IPS-NIHi11 (cell line): ENCODE data around the gene FNDC3A.
"Not testable (repeated sequence)": the region's sequence is repeated elsewhere in the genome, so short reads cannot be mapped to it uniquely, and the experiment has no call there.

Experiments
- DNase-seq: peaks from one replicate; pipeline ENCODE4 v3.0.0; 2012; ENCODE audit warnings: mixed read lengths, low spot score

FNDC3A gene

DNA sequence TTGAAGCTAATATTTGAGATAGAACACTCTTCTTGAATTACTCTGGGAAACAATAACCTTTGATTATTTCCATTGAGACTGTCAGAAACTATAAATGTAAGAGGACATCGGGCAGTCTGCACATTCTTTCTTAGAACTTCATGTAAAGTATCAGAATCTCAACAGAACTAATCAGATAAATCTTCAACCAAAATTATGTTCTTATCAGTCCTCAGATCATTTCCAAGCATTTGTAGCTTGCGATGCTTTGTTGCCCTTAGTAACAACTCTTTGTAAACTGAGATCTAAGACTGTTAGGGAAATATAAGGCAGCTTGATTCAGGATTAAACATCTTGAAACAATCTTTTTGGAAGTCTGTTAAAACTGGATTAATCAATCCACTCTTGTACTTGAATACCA is 70.3 kb downstream of the FNDC3A start:
- no peak for DNase-seq

DNA sequence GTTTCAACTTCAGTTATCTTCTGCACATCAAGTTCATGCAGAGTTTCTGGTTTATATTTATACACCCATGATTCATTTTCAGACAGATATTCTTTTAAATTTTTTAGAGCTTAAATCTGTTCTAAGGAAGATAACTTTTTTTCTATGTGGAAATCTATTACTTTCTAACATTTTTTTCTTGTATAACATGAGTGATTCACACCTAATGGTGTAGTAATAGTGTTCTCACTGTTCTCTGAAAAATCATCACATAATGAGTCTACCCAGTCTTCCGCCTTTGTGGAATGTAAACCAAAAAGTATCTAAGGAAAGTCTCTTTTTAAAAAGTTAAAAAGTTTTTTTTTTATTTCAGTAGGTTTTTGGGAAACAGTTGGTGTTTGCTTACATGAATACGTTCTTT is 70.8 kb downstream of the FNDC3A start:
- no peak for DNase-seq

DNA sequence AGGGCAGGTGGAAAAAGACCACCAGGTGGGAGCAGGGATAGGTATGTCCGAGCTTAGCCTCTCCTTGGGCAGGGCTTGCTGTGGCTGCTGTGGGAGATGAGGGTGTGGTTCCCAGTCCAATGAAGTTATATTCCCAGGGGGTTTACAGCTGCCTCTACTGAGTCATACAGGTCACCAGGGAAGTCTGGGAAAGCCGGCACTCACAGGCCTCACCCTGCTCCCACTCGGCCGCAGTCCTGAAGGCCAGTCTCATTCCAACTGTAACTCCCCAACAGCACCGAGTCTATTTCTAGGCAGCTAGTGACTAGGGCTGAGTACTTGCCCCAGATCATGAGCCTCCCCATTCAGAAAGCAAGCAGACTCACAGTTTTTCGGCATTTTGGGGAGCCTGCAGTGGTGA is 77.1 kb downstream of the FNDC3A start:
- DNase-seq: no peak

DNA sequence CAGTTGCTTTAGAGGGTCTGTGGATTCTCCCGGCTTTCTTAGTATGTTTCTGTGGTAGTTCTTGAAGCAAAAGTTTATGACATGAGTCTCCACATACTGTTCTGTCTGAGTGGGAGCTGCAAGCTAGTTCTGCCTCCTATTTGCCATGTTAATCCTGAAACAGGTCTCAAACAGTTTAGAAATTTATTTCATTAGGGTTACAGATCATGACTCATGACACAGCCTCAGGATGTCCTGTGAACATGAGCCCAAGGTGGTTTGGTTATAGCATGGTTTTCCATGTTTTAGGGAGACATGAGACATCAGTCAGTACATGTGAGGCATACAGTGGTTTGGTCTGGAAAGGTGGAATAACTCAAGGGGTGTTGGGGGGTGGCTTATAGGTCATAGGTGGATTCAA is 77.5 kb downstream of the FNDC3A start:
- no peak for DNase-seq

DNA sequence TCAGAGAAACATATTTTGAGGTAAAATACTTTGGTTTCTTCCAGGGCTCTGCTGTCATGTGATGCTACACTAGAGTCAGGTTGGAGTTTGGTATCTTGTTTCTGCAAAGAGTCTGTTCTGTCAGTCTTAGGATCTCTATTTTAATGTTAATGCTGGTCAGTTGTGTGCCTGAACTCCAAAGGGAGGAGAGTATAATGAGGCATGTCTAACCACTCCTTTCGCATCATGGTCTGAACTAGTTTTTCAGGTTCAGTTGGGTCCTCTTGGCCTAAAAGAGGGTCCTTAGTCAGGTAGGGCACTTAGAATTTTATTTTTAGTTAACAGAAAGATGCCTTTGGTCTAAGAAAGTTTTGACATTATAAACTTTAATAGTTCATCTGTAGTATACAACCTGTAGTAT is 78.2 kb downstream of the FNDC3A start:
- no peak for DNase-seq

DNA sequence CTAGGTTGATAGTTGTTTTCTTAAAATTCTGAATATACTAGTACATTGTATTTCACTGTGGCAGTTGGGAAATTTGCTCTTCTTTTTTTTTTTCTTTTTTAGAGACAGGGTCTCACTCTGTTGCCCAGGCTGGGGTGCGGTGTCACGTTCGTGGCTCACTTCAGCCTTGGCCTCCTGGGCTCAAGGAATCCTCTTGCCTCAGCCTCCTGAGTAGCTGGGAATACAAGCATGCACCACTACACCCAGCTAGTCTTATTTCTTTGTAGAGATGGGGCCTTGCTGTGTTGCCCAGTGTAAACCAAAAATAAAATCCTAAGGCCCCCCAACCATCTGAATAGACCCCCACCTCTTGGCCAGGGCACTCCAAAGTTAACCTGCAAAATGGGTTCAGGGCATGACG is 79.3 kb downstream of the FNDC3A start:
- no peak for DNase-seq

DNA sequence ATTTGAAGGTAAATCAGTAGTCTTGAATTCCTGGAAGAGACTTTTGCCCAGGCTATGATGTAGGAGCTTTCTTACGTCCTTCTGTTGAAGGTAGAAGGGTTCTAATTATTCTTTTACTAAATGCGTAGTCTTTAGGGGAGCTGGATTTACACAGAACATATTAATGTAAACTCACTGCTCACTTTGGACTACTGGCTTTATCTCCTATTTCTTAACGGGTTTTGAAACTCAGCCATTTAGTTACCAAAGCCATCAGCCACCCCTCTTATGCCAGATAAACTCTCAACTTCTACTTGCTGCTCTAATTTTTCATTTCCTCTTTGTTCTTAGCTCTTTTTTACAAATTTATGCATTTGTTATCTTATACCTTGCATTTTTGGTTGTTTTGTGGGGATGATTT is 81.5 kb downstream of the FNDC3A start:
- DNase-seq: no peak

DNA sequence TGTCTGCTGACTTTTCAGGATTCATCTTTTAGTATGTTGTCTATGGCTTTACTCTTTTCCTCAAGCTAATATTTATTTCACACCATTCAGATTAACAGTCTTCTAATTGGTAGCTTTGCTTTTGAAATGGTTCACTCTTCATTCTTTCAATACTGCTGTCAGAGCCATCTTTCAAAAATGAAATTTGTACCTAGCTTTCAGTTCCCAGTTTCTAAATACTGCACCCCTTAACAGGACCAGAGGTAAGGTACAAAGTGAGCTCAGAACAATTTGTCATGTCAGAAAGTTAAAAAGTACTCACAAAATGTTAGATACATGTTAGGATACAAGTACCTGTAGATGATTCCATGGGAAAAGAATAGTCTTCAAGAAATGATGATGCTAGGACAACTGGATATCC is 83.0 kb downstream of the FNDC3A start:
- DNase-seq: no peak

DNA sequence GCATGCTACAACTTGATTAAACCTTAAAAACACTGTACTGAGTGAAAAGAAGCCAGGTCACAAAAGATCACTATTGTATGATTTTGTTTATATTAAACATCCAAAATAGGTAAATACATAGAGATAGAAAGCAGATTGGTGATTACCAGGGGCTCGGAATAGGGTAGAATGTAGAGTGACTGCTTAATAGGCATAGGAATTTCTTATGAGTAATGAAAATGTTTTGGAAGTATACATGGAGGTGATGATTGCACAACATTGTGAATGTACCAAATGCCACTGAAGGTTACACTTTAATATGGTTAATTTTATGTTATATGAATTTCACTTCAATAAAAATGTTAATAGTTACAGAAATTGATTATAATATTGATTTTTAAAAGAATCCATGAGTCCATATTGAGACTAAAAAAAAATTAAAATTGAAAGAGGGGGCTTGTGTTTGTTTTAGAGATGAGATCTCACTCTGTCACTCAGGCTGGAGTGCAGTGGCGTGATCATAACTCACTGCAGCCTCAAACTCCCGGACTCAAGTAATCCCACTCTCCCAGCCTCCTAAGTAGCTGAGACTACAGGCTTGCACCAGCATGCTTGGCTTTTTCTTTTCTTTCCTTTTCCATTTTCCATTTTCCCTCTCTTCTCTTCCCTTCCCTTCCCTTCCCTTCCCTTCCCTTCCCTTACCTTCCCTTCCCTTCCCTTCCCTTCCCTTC is 85.1 kb downstream of the FNDC3A start:
- DNase-seq: no peak

DNA sequence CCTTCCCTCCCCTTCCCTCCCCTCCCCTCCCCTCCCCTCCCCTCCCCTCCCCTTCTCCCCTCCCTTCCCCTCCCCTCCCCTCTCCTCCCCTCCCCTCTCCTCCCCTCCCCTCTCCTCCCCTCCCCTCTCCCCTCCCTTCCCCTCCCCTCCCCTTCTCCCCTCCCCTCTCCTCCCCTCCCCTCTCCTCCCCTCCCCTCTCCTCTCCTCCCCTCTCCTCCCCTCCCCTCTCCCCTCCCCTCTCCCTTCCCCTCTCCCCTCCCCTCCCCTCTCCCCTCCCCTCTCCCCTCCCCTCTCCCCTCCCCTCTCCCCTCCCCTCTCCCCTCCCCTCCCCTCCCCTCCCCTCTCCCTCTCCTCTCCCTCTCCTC is 85.7 kb downstream of the FNDC3A start:
- DNase-seq: not testable (repeated sequence)

DNA sequence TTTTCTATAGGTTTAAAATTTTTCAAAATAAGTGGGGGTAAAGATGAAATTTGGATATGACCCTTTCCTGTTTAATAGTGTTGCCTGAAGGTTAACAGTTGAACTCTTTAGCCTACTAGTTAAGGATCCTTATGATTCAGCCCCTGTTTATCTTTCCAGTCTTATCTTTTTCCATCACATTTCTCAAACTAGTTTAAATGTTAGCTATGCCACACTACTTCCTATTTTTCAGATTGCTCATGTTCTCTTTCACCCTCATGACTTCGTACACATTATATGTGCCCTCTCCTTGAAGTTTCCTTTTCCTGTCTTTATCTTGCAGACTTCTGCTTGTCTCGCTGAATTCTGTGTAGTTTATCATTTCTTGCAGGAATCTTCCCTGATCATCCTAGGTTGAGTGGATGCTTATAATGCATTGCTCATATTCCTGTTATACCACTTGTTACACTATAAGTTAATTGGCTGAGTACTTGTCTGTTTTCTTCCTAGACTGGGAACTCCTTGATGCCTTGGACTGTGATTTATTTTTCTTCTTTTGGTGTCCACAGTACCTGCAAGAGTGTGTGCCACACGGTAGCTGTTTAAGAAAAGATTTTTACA is 86.7 kb downstream of the FNDC3A start:
- DNase-seq: no peak

DNA sequence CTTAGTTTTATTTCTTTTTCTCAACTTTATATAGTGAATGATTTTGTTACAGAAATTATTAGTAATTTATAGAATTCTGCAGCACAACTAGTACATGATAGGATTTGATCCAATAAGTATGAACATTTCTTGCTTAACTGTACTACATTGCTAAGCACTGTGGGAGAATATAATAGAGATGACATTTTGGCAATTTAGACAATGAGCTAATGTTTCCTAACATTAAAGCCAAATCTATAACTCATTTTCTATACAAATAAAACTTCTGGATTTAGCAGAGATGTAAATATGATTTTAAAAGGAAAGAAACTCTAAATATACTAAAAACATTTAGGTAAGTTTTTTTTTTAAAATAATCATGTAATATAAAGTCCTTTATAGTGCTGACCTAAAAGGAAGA is 87.3 kb downstream of the FNDC3A start:
- DNase-seq: no peak

DNA sequence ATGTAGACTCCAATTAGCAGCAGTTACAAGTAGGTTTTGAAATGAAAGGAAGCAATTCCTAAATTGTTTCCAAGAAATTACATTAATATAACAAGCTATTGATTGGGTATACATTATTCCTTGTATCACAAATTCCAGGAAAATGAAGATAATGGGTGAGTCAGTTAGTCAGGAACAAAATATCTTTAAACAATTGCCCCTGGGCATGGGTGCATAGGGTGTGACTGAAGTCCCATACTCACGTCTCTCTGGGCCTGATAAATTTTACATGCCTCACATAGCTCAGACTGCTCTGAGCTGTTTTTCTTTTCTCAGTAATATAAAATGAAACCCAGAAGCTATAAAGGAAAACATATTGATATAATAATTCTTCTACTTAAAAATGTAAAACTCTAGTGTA is 87.8 kb downstream of the FNDC3A start:
- no peak for DNase-seq

DNA sequence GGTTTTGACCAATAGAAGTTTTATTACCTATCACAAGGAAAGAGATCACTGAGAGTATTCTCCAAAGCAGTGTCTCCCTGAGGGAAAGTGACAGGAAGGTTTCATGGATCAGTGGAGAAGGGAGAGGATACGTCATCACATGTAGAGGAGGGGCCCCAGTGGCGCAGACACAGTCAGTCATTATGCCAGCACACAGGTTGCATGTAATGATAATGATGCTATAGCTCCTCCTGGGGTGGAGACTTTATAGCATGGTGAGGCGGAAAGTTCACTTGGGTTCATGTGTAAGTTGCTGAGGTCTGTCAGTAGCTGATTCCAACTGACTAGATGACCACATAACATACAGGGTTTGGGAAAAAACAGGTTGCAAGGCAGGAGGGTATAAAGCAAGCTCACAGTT is 88.8 kb downstream of the FNDC3A start:
- DNase-seq: no peak

DNA sequence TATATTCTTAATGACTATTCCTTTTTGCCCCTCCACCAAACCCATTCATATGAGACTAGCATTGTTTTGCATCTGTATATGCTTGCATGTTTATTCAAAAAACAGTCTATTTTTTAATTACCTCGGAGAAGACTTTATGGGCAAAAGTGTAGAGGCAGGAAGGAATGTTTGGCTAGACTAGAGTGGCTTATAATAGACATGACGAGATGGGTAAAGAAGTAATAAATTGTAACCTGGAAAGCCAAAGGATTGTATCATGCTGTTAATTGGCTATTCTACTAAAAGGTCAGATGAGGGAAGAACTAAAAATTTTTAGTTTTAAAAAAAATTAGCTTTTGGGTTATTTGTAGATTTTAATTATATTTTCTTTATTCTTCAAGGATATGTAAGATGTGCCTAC is 91.1 kb downstream of the FNDC3A start:
- DNase-seq: no peak

DNA sequence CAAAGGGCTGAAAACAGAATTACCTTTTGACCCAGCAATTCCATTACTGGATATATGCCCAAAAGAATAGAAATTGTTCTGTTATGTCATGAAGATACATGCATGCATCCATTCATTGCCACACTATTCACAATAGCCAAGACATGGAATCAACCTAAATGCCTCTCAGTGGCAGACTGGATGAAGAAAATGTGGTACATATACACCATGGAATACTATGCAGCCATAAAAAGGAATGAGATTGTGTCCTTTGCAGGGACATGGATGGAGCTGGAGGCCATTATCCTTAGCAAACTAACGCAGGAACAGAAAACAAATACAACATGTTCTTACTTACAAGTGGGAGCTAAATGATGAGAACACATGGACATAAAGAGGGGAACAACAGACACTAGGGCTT is 92.8 kb downstream of the FNDC3A start:
- DNase-seq: not testable (repeated sequence)

DNA sequence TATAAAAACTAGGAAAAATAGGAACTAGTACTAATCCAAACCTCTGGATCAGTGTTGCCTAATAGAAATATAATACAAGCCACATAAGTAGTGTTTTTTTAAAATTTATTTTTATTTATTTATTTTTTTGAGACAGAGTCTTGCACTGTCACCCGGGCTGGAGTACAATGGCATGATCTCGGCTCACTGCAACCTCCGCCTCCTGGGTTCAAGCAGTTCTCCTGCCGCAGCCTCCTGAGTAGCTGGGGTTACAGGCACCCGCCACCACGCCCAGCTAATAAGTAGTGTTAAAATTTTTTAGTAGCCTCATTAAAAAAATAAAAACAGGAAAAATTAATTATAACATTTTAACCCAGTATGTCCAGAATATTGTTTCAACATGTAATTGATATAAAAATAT is 94.3 kb downstream of the FNDC3A start:
- DNase-seq: not testable (repeated sequence)

DNA sequence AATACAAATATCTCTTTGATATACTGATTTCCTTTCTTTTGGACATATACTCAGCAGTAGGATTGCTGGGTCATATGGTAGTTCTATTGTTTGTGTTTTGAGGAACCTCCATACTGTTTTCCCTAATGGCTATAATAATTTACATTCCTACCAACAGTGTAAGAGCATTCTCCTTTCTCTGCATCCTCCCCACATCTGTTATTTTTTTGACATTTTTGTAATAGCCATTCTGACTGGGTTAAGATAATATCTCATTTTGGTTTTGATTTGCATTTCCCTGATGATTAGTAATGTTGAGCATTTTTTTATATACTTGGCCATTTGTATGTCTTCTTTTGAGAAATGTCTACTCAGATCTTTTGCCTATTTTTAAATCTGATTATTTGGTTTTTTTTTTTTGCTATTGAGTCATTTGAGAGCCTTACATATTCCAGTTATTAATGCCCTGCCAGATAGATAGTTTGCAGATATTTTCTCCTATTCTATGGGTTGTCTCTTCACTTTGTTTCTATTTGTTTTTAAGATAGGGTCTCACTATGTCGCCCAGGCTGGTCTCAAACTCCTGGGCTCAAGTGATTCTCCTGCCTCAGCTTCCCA is 95.7 kb downstream of the FNDC3A start:
- DNase-seq: no peak

DNA sequence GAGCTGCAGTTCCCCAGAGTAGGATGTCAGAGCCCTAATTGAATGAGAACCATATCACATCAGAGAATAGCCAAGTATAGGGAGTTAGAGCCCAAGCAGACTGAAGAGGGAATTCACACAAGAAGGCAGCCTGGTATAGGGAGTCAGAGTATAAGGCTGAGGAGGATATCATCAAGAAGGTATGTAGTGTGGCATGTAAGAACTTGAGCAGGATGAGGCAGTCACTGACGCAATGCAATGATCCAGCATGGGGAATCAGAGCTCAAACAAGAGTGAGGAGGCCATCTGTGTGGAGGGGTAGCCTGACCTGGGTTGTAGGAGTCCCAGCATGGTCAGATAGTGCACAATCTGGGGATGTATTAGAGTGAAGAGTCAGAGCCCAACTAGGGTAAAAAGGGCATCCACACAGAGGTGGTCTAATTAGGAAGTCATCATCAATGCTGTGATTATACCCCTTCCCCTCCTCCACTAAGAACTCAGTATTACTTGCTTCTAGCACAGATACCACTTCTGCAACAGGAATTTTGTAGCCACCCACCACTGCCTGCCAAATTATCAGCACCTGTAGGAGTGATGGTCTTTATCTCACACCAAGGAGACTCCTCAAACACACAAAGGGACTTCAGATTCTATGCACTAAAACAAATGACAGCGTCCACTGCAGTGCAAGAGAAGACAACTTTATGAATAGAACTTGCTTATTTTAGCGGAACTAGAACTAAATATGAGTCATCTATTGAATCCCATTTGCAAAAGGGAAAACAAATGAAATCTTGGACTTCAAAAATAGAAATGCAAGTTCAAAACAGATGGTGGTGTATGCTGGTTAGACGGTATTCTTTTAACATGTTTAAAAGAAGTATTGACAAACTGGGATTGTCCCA is 107.2 kb downstream of the FNDC3A start:
- no peak for DNase-seq

DNA sequence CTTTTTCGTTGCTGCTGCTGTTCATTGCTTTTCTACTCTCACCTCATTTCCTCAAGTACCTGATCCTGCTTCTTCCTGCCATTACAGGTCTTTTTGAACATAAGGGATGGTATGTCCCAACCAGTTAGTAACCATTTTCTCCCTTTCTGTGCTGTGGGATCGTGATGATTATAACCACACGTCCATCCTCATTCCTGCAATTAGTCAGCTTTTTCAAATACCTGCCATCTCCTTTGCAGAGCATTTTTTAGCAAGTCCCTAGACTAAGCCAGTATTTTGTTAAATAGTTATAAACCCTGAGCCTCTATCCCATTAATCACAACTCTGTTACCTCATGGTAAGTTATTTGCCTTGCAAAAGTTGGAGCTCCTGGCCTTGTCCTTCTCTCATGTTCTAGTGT is 109.2 kb downstream of the FNDC3A start:
- DNase-seq: no peak

DNA sequence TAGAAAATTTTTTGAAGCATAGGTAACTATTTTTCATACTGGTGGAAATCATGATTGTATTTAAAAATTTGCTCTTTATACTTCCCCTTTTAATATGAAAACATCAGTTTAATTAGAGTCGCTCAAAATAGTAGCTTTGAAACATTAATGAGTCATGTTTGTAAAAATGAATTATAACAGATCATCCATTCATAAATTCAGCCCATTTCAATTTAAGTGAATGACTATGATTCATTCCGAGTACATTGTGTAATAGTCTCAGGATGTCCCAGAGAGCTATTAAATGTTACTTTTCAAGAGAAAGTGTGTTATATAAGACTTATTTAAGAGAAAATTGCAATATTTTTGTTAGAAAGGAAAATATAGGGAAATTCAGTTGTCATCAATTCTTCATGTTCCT is 111.0 kb downstream of the FNDC3A start:
- DNase-seq: no peak

DNA sequence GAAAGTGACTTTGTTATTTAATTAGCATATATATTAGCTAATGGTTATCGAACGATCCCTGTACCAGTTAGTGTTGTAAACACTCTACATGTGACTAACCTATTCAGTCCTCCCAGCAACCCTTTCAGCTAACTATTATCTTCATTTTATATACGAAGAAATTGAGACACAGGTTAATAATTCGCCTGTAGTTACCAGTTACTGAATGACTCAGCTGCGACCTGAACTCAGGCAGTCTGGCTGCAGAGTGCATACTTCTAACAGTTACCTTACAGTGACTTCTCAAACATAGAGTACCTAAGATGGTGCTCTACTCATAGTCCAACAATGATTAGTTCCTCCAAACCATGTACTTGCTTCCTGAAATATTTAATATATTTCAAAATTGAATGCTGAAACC is 117.7 kb downstream of the FNDC3A start:
- DNase-seq: no peak

DNA sequence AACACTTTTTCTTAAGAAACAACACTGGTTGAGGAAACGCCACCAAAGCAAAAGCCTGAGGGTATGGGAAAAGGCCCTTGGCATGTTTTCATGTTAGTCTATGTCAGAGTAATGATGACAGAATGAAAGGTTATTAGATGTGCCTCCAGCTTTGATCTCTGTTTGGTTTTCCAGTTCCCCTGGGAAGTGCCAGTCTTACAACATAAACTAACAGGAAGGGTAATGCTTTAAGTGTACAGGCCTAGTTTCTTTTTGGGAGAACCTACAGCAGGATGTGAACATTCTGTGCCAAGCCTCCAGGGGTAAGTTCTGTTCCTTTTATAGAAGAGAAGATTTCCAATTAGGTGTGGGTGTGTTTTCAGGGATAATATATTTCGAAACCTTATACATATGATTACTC is 121.7 kb downstream of the FNDC3A start:
- no peak for DNase-seq
